ENCODE results near the gene TEX38. TPM values are rescaled to one million over a fixed set of nuclear protein-coding genes. Genes with fewer than 3 reads are reported as not detected.

Gene TEX38
- total RNA-seq, 1 experiment from 2014 or later = not detected

DNA sequence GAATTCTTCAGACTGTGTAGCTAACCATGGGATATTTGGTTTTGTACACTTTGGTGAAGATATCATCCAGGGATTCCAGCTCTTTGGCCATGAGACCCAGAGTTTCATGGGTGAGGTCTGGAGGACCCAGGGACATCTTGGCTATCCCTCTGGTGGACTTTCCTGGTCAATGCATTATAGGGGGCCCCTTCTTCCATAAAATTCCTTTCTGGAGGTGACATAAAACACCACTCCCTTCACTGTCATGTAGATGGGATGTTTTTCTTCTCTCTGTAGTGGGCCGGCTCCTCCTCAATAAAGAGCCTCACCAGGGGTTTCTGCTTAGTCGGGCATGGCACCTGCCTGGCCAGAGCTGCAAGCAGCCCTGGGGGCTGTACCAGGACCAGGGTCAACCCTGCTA, 5.7 kb upstream of the TEX38 start:
- no peak for DNase-seq (ENCODE audit: low read depth in 1 of 2, low spot score in 2 of 2)
- peaks cover 22% of the 10 kb centered on the region for H3K4me1 ChIP-seq (replicated peaks)
- H3K27ac ChIP-seq = no peak overlapping the region
- H3K4me3 ChIP-seq = no peak overlapping the region
- no peaks in the 10 kb centered on the region for H3K9me3 ChIP-seq (replicated peaks)
- H3K36me3 ChIP-seq = peaks cover 43% of the 10 kb centered on the region
- H3K27me3 ChIP-seq (replicated peaks) = no peaks in the 10 kb centered on the region

DNA sequence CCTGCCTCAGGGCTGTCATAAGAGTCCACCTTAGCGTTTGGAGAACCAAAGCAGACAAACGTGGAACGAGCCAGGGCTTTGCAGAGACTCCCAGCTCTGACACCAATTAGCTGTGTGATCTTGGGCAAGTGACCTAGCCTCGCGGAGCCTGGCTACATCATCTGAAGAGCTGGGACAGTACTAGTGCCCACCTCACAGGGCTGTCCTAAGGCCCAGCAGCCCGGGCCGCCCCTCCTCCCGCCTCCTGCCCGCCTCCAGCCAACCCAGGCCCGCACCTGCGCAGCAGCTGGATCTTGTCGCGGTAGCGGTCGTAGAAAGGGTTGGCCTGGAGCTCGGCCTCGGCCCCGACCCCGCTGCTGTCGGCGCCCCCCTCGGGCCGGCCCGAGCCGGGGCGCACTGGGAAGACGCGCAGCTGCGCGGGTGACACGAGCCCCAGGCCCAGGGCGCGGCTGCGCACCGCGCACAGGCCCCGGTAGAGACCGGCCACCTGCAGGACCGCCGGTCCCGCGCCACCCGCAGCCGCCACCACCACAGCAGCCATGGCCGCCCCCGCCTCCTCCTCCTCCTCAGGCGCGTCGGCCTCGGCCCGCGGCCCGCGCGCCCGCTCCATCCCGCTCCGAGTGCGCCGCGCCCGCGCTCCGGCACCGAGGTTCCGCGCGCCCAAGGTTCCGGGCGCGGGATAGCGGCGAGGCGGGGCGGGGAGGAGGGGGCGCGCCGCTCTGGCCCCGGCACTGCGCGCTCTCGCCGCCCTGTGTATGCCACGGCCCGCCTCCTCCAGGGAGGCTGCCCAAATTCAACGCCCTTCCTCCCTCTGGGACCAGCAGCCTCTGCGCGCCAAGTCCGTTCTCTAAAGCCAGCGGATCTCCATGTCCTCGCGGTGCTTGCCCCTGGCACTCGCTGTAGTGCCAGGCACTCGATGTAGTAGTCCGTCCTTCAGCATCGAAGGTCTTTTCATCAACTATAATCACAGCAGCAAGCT, 3.6 kb upstream of the TEX38 start, which contains the start of gene ATPAF1:
ATPAF1 (minus strand) TSS at position 583 of the 979 bp plus-strand sequence; CDS start at position 541, 42 bp downstream.
- H3K4me3 ChIP-seq = peak within 1 kb of the TSS; percentile 95
- peaks cover 22% of the 10 kb centered on the region for H3K4me1 ChIP-seq (replicated peaks)
- no peaks in the 10 kb centered on the region for H3K27me3 ChIP-seq (replicated peaks)
- peaks cover 45% of the 10 kb centered on the region for H3K36me3 ChIP-seq
- peak within 1 kb of the TSS; percentile 10; the same call in 1 of the 2 replicates for H3K27ac ChIP-seq
- peak; percentile 65 to 69 for DNase-seq (ENCODE audit: low read depth in 1 of 2, low spot score in 2 of 2)
- H3K9me3 ChIP-seq (replicated peaks) = no peaks in the 10 kb centered on the region

DNA sequence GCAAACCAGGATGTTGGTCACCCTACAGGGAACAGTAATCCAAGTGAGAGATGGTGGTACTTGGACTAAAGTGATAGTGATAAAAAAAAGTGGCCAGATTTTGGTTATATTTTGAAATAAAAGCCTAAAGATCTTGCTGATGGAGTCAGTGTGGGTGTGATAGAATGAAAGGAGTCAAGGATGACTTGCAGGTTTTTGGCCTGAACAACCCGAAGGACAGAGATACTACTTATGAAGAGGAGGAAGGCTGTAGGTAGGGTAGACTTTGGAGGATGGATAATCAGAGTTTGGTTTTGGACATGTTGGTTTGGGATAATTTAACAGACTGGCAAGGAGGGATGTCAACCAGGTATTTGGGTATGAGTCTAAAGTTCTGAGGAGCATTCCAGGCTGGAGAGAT, 1.5 kb upstream of the TEX38 start:
- Histone ChIP-seq H3K36me3 (peaks cover 41% of the 10 kb centered on the region), H3K9me3 (replicated peaks) (no peaks in the 10 kb centered on the region), H3K27me3 (replicated peaks) (no peaks in the 10 kb centered on the region), H3K4me3 (no peak overlapping the region), H3K27ac (no peak overlapping the region), H3K4me1 (replicated peaks) (peaks cover 27% of the 10 kb centered on the region)
- no peak for DNase-seq (ENCODE audit: low read depth in 1 of 2, low spot score in 2 of 2)

DNA sequence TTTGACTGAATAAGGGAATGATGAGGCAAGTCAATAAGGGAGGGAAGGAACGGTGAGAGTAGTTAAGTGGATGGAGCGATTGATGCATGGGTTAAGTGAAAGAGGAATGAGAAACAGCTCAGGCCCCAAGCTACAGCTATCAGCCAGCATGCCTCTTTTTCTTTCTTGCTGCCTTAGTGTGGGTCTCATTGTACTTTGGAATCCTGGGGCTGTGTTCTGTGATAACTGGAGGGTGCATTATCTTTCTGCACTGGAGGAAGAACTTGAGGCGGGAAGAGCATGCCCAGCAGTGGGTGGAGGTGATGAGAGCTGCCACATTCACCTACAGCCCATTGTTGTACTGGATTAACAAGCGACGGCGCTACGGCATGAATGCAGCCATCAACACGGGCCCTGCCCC, 1.0 kb downstream of the TEX38 start:
- Histone ChIP-seq H3K4me1 (replicated peaks) (peaks cover 10% of the 10 kb centered on the region), H3K4me3 (no peak overlapping the region), H3K9me3 (replicated peaks) (no peaks in the 10 kb centered on the region), H3K27ac (no peak overlapping the region), H3K36me3 (peaks cover 50% of the 10 kb centered on the region), H3K27me3 (replicated peaks) (no peaks in the 10 kb centered on the region)
- no peak for DNase-seq (ENCODE audit: low read depth in 1 of 2, low spot score in 2 of 2)

DNA sequence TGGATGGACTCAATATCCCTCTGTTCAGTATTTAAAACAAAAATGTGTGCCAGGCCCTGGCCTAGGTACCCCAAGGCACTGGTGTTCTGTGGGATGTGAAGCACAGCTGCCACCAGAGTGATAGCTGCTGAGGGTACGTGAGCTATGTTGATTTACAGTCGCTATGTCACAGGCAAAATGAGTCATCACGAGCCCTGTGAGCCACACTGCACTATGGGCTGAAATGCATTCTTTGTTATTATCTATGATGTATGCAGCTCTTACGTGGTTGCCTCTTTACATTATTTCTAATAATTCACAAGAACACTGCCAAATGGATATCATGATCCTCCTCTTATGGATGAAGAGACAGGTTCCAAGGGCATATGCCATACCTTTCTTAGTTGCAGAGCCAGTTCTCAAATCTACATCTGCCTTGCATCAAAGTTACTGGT, 2.1 kb downstream of the TEX38 start:
- Histone ChIP-seq H3K27ac (no peak overlapping the region), H3K9me3 (replicated peaks) (no peaks in the 10 kb centered on the region), H3K36me3 (peaks cover 53% of the 10 kb centered on the region), H3K4me3 (no peak overlapping the region), H3K4me1 (replicated peaks) (peaks cover 5% of the 10 kb centered on the region; the same call in 1 of the 2 replicates), H3K27me3 (replicated peaks) (no peaks in the 10 kb centered on the region)
- DNase-seq (ENCODE audit: low read depth in 1 of 2, low spot score in 2 of 2) = no peak

DNA sequence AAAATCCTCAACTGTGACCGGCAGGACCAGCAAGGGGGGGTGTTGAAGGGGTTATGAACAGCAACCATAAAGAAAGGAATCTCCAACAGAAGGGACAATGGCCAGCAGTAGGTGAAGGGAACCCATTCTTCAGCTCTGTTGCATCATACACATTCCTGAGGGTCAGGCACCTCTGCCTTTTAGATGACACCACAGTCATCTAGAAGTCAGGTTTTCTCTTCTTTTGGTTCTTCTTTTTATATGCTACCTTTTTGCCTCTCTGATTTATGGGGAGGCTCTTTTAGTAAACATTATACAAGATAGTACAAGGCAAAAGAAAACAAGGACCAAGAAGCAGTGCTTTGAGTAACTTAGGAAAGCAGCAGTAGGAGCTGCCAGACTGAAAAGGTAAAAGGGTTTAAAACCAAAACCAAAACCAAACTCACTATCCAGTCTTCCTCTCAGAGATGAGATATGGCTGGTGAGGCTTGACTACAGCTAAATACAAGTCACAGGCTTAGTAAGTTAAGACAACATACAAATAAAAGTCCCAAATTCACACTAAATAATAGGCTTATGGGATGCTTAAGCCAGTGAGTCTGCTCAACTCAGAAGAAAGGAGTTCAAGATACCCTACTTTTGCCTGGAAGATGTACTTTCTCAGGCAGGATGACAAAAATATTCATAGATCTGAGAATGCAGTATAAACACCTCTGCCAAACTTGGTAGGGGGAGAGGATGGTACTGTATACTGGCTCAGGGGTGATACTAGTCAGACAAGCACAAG, 4.1 kb downstream of the TEX38 start:
- peaks cover 5% of the 10 kb centered on the region; the same call in 1 of the 2 replicates for H3K4me1 ChIP-seq (replicated peaks)
- peaks cover 70% of the 10 kb centered on the region for H3K36me3 ChIP-seq
- DNase-seq (ENCODE audit: low read depth in 1 of 2, low spot score in 2 of 2) = no peak
- no peaks in the 10 kb centered on the region for H3K27me3 ChIP-seq (replicated peaks)
- H3K4me3 ChIP-seq = no peak overlapping the region
- H3K27ac ChIP-seq = no peak overlapping the region
- H3K9me3 ChIP-seq (replicated peaks) = no peaks in the 10 kb centered on the region

DNA sequence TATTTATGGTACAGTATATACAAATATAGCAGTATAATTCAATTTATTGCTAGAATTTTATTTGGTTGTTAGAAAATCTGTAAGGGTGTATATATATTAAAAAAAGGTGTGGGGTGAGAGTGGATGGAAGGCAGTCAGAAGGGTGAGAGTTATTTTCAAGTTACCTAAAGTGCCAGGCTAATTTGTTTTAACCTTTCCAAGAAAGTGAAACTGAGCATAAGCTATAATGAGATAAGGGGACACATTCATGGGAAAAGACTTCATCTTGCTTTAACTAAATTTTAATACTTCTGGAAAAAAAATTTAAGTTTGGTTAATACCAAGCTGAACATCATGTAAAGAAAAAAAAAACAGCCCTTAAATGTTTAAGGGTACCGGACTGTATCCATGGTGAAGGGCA, 4.9 kb downstream of the TEX38 start:
- Histone ChIP-seq H3K4me1 (replicated peaks) (peaks cover 5% of the 10 kb centered on the region; the same call in 1 of the 2 replicates), H3K27ac (no peak overlapping the region), H3K36me3 (peaks cover 78% of the 10 kb centered on the region), H3K4me3 (no peak overlapping the region), H3K27me3 (replicated peaks) (no peaks in the 10 kb centered on the region), H3K9me3 (replicated peaks) (no peaks in the 10 kb centered on the region)
- no peak for DNase-seq (ENCODE audit: low read depth in 1 of 2, low spot score in 2 of 2)

DNA sequence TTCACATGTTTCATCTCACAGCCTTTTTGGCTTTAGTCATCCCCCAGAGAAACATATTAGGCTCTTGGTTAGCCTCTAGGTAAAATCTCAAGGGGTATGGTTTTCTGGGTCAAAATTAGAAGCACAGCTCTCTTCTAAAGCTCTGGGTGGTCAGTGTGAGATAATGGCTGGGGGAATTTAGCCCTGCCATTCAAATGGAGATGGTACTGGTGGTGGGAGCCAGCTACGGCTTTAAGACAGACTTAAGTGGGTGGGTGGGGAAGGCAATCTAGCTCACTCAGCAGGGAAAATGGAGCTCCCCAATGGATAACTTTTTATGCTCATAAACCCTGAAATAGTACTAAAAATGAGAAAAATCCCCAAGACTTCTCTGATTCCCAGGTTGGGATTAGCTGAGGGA, 5.7 kb downstream of the TEX38 start:
- Histone ChIP-seq H3K4me1 (replicated peaks) (peaks cover 5% of the 10 kb centered on the region; the same call in 1 of the 2 replicates), H3K27me3 (replicated peaks) (no peaks in the 10 kb centered on the region), H3K27ac (no peak overlapping the region), H3K36me3 (peaks cover 86% of the 10 kb centered on the region), H3K9me3 (replicated peaks) (no peaks in the 10 kb centered on the region), H3K4me3 (no peak overlapping the region)
- DNase-seq (ENCODE audit: low read depth in 1 of 2, low spot score in 2 of 2) = no peak

DNA sequence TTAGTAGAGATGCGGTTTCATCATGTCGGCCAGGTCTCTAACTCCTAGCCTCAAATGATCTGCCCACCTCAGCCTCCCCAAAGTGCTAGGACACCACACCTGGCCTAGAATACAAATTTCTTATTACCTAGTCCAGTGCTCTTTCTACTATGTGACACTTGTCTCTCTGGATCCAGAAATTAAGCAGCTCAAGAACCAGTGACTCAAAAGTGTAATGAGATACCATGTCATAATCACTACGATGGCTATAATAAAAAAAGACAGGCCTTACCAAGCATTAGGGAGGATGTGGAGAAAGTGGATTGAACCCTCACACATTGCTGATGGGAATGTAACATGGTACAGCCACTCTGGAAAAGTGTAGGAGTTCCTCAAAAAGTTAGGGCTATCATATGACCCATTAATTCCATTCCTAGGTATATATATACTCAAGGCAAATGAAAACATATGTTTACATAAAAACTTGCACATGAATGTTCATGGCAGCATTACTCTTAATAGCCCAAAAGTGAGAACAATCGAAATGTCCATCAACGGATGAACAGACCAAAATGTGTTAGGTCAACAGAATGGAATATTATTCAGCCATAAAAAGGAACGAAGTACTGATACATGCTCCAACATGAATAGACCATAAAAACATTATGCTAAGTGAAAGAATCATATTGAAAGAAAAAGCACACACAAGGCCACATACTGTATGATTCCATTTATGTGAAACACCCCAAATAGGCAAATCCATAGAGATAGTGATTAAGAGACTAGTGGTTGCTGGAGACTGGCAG, 8.3 kb downstream of the TEX38 start:
- H3K4me3 ChIP-seq = no peak overlapping the region
- H3K4me1 ChIP-seq (replicated peaks) = no peaks in the 10 kb centered on the region
- no peaks in the 10 kb centered on the region for H3K27me3 ChIP-seq (replicated peaks)
- H3K9me3 ChIP-seq (replicated peaks) = no peaks in the 10 kb centered on the region
- no peak for DNase-seq (ENCODE audit: low read depth in 1 of 2, low spot score in 2 of 2)
- peaks cover 92% of the 10 kb centered on the region for H3K36me3 ChIP-seq
- no peak overlapping the region for H3K27ac ChIP-seq

DNA sequence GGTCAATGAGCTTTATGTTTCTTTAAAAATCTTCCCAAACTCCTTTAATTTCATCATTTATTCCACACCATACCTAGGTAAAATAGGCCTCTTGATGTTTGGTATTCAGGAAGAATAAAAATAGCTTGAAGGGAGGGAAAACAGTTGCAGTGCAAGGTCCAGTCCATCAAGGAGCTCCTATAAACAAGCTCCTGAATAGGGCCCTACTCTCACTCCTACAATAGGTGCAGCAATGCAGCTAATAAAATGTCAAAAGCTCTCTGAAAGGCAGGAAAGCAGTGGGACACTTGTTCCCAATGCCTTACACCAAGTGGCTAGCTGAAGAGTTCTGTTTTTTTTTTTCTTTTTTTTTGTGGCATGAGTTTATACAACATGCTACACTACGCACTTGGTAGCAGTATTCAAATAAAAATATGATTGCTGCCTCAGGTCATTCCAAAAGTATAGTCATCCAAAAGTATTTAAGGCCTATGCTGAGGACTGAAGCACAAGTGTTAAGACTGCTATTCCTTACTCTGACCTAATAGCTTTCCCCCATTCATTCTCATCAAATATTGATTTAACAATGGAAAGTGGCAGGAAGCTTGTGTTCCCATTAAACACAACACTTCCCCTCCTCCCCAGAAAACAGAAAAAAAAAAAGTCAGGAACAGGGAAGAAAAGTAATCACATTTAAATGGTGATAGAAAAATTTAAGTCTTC, 9.8 kb downstream of the TEX38 start:
- Histone ChIP-seq H3K4me3 (no peak overlapping the region), H3K27ac (no peak overlapping the region), H3K27me3 (replicated peaks) (no peaks in the 10 kb centered on the region), H3K4me1 (replicated peaks) (no peaks in the 10 kb centered on the region), H3K36me3 (peaks cover 92% of the 10 kb centered on the region), H3K9me3 (replicated peaks) (no peaks in the 10 kb centered on the region)
- DNase-seq (ENCODE audit: low read depth in 1 of 2, low spot score in 2 of 2) = no peak

DNA sequence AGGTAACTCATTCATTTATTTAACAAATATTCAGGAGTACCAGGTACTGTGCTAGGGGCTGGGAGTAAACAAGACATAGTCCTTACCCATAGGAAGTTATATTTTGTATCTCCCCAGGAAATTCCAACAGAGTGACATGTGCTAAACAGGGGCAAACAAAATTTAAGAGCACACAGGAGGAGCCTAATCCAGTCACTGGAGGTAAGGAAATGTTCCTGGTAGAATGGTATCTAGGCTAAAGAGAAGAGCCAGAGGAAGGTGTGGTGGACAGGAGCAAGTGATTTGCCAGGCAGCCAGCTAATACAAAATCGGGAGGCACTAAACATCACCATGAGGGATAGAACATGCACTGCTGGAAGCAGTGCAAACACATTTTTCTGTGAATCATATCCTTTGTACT, 10.4 kb downstream of the TEX38 start:
- no peaks in the 10 kb centered on the region for H3K27me3 ChIP-seq (replicated peaks)
- H3K4me1 ChIP-seq (replicated peaks) = no peaks in the 10 kb centered on the region
- H3K4me3 ChIP-seq = no peak overlapping the region
- no peak overlapping the region for H3K27ac ChIP-seq
- peaks cover 92% of the 10 kb centered on the region for H3K36me3 ChIP-seq
- H3K9me3 ChIP-seq (replicated peaks) = no peaks in the 10 kb centered on the region
- no peak for DNase-seq (ENCODE audit: low read depth in 1 of 2, low spot score in 2 of 2)

DNA sequence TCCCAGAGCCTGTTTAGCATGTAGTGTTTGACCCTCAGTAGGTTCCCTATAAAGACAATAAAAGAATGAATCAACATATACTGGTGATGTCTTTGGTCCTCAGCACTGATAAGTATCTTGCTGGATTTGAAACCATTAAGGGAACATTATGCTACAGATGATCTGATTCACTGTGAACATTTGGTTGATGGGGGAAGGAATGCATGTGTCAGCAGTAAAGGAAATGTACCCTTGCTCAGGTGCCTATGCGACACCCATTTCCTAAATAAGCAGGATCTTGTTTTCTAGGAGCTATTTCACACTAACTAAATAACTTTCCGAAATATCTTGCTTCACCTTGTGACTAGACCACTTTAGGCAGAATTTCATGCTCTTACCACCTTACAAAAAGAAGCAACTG, 13.0 kb downstream of the TEX38 start:
- Histone ChIP-seq H3K27ac (no peak overlapping the region), H3K36me3 (peaks cover 100% of the 10 kb centered on the region), H3K4me1 (replicated peaks) (no peaks in the 10 kb centered on the region), H3K9me3 (replicated peaks) (no peaks in the 10 kb centered on the region), H3K27me3 (replicated peaks) (no peaks in the 10 kb centered on the region), H3K4me3 (no peak overlapping the region)
- no peak for DNase-seq (ENCODE audit: low read depth in 1 of 2, low spot score in 2 of 2)

DNA sequence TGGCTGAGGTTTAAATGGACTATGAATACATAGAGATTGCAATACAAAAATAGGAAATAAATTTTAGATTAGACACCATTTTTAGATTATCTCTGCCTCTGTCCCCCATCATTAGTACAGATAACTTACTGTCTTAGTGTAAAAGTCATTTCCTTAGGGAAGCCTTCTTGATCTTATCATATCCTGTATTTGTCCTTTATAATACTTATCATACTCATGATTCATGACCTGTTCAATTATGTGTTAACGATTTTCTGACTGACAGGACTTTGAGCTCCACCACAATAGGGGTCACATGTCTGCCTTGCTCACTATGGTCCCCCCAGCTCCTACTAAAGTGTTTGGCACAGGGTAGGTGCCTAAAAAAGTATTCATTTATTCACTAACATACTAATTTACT, 14.6 kb downstream of the TEX38 start:
- peaks cover 100% of the 10 kb centered on the region for H3K36me3 ChIP-seq
- H3K27me3 ChIP-seq (replicated peaks) = no peaks in the 10 kb centered on the region
- no peaks in the 10 kb centered on the region for H3K4me1 ChIP-seq (replicated peaks)
- no peak overlapping the region for H3K27ac ChIP-seq
- no peak overlapping the region for H3K4me3 ChIP-seq
- no peaks in the 10 kb centered on the region for H3K9me3 ChIP-seq (replicated peaks)
- DNase-seq (ENCODE audit: low read depth in 1 of 2, low spot score in 2 of 2) = no peak
